LNCaP clone FGC (cell line): ENCODE data around the gene CSF2.

Experiments
- DNase-seq: peaks from one replicate; pipeline ENCODE4 v3.0.0-alpha.2; 2011; ENCODE audit warnings: low read depth
- H3K4me3 ChIP-seq: 2 replicates; pipeline ENCODE4 v1.5.1; 2011; ENCODE audit warnings: mild to moderate bottlenecking, low read depth, low read length, control low read depth
- CTCF ChIP-seq: IDR thresholded peaks from 2 replicates; pipeline ENCODE4 v1.5.1; 2012; ENCODE audit warnings: mild to moderate bottlenecking; ENCODE audit not compliant: control insufficient read depth, insufficient read depth; ENCODE audit errors: extremely low read depth

The CSF2 gene

GRCh38 chr5:132029609-132030330 is 43.8 kb upstream of the CSF2 start:
- no peak for TF ChIP-seq CTCF
- H3K4me3 ChIP-seq = no peak overlapping the region
- DNase-seq = no peak

GRCh38 chr5:132030610-132031009 is 43.0 kb upstream of the CSF2 start:
- no peak for TF ChIP-seq CTCF
- no peak overlapping the region for H3K4me3 ChIP-seq
- no peak for DNase-seq

GRCh38 chr5:132032196-132032595 is 41.4 kb upstream of the CSF2 start:
- DNase-seq = no peak
- no peak overlapping the region for H3K4me3 ChIP-seq

GRCh38 chr5:132033122-132033521 is 40.5 kb upstream of the CSF2 start:
- no peak for TF ChIP-seq CTCF
- no peak for DNase-seq
- no peak overlapping the region for H3K4me3 ChIP-seq

More at GRCh38 chr5:132032196-132032595, 41.4 kb upstream of the CSF2 start:
- TF ChIP-seq CTCF = no peak

- no peak overlapping the region for H3K4me3 ChIP-seq
- no peak for DNase-seq
- no peak for TF ChIP-seq CTCF
Measured at GRCh38 chr5:132037353-132037752, 36.2 kb upstream of the CSF2 start.

GRCh38 chr5:132044207-132044606 is 29.4 kb upstream of the CSF2 start:
- no peak for TF ChIP-seq CTCF
- no peak for DNase-seq
- H3K4me3 ChIP-seq = no peak overlapping the region

GRCh38 chr5:132046880-132047299 is 26.7 kb upstream of the CSF2 start:
- H3K4me3 ChIP-seq = no peak overlapping the region
- TF ChIP-seq CTCF = no peak
- DNase-seq = no peak
